Anterior cingulate cortex (tissue), 58 donors: ENCODE results near the gene CD72.

Experiments used
- DNase-seq, 58 donors: peaks; one replicate each; lab custom pipeline; 2025; lab: John Stamatoyannopoulos, UW

Gene CD72

DNA sequence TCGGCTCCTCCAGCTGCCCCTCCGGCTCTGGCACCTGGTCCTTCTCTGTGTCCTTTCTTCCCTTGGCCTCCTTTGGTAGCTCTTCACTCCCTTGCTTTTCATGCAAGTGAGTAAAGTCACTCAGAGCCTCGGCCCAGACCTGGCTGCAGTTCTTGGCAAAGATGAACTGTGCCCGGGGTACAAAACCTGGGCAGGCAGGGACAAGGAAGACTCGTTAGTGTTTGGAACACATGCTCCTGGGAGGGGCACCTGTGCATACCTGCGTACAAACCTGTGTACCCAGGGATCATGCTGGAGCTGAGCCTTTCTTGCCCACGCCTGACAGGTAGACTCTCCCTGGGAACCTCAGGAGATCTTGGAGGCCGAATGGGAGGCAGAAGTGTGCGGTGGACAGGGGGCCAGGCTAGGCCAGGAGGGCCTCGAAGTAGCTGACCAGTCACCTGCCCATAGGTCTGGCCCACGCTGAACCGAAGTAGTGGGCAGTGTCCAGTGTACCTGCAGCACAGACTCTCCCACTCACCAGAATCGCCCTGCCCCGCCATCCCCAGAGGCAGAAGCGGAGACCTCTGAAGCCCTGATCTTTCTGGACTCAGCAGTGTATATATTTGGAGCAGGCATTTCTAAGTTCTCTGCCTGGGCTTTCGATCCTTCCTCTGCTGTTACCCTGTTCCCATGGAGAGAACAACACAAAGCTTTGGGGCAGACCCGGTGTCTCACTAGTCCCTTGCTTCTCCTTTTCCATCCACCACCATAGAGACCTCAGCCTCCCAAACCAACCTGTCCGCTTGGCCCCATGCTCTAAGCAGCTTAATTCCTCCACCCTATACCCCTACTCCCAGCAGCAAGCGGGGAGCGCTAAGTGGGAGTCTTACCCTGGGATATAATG lies 55.1 kb downstream of the CD72 start:
- DNase-seq, result no peak

DNA sequence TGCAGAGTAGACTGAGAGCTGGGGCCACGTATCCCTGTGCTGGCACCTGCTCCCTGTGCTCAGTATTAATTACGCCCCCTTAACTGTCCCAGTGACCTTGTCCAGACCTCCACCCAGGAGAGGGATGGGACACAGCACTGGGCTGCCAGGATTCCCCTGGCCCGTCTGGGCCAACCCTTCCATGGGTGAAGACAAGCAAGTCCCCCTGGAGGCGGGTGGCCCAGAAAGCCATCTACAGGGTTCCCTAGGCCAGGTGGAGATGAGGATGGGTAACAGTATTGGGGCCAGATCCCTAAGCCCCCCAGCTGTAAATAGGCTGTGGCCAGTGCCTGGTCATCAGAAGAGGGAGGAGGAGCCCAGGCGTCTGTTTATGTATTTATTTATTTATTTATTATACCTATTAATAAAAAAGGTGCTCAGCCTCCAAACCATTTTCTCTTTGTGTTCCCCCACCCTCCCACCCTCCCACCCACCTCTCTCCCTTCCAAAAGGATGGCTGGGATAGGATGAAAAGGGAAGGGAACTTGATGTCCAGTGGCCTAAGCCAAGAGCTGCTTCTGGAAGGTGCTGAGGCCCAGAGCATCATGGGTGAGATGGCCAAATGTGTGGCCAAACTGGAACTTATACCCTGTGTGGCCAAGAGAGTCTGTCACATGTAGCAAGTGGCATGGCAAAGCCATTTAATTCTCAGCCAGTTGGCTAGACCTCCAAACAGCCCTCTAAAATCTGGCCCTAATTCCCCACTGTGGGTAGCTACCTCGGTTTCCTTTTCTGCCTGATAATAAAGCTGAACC lies 56.5 kb downstream of the CD72 start:
- no peak for DNase-seq

DNA sequence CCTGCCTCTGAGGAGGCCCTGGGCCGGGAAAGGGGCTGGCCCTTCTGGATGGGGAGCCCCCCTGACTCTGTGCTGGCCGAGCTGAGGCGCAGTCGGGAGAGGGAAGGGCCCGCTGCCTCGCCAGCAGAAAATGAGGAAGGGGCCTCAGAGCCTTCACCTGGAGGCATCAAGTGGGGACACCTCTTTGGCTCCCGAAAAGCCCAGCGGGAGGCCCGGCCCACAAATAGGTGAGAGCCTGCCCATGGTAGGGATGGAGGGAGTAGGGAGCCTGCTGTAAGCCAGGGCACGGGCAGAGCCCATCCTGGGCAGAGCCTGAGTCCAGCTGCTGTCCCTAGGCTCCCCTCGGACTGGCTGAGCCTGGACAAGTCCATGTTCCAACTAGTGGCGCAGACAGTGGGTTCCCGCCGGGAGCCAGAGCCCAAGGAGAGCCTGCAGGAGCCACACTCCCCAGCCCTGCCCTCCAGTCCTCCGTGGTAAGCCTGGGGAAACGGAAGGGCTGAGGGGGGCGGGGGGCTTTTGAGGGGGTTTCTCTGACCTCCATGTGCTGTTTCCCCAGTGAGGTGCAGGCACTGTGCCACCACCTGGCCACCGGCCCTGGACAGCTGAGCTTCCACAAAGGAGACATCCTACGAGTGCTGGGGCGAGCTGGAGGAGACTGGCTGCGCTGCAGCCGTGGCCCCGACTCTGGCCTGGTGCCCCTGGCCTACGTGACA lies 57.4 kb downstream of the CD72 start:
- peak in 2 of 58 donors; percentile 7 to 23 for DNase-seq
